ENCODE results near the gene PUS1.

DNA sequence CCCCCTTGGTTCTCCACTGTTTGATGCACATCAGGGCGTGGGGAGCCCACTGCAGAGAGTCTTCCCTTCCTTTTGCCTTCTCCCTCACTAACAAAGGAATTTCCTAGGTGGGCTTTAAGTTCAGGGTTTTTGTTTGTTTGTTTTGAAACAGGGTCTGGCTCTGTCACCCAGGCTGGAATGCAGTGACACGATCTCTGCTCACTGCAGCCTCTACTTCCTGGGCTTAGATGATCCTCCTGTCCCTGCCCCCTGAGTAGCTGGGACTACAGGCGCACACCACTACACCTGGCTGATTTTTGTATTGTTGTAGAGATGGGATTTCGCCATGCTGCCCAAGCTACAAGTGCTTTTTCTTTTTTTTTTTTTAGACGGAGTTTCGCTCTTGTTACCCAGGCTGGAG lies 54.5 kb downstream of the PUS1 start:
- TF ChIP-seq CTCF (conservative IDR thresholded peaks at IDR 0.05; ENCODE audit: low read length) (no peak), EZH2phosphoT487 (IDR thresholded peaks at IDR 0.05; ENCODE audit: borderline replicate concordance) (no peak)

Measured in Loucy (cell line).